Measurements from ENCODE around the gene CSPG4.

DNA sequence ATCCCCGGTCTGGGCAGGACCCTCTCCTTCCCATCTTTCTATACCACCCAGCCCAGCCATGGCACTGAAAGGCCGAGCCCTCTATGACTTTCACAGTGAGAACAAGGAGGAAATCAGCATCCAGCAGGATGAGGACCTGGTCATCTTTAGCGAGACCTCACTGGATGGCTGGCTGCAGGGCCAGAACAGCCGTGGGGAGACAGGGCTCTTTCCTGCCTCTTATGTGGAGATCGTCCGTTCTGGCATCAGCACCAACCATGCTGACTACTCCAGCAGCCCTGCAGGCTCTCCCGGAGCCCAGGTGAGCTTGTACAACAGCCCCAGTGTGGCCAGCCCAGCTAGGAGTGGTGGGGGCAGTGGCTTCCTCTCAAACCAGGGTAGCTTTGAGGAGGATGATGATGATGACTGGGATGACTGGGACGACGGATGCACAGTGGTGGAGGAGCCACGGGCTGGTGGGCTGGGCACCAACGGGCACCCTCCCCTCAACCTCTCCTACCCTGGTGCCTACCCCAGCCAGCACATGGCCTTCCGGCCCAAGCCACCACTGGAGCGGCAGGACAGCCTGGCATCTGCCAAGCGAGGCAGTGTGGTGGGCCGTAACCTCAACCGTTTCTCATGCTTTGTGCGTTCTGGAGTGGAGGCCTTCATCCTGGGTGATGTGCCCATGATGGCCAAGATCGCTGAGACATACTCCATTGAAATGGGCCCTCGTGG lies 63.4 kb downstream of the CSPG4 start:
- TF ChIP-seq EGR1 (IDR thresholded peaks at IDR 0.05; ENCODE audit: borderline replicate concordance, low read depth, low read length) (no peak), YY1 (IDR thresholded peaks at IDR 0.05; ENCODE audit: low read depth, low read length) (no peak), CTCF (IDR thresholded peaks at IDR 0.05; ENCODE audit: control extremely low read depth in 1 of 3, insufficient read depth in 1 of 3, low read depth in 1 of 3, low read length in 3 of 3) (no peak), MAFK (IDR thresholded peaks at IDR 0.05; ENCODE audit: low read depth, low read length) (no peak), TAF1 (IDR thresholded peaks at IDR 0.05; ENCODE audit: low read depth, low read length) (no peak), BCL11A (IDR thresholded peaks at IDR 0.05; ENCODE audit: low read depth in 2 of 2, low read length in 2 of 2) (no peak), POLR2A (IDR thresholded peaks at IDR 0.05; ENCODE audit: control extremely low read depth in 1 of 2, low read depth in 2 of 2, low read length in 2 of 2) (no peak)
- TF ChIP-seq, protein P1, sequence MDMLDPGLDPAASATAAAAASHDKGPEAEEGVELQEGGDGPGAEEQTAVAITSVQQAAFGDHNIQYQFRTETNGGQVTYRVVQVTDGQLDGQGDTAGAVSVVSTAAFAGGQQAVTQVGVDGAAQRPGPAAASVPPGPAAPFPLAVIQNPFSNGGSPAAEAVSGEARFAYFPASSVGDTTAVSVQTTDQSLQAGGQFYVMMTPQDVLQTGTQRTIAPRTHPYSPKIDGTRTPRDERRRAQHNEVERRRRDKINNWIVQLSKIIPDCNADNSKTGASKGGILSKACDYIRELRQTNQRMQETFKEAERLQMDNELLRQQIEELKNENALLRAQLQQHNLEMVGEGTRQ (IDR thresholded peaks at IDR 0.05; ENCODE audit: low read length) = no peak

All from H1 (cell line).